ENCODE data around the gene PRR23A. TPM values are rescaled to one million over a fixed set of nuclear protein-coding genes. Genes with fewer than 3 reads are reported as not detected.
"Not testable (repeated sequence)": the region's sequence is repeated elsewhere in the genome, so short reads cannot be mapped to it uniquely, and the experiment has no call there.

Gene PRR23A
- total RNA-seq, 1 donor from 2014 or later = not detected

- Mint-ChIP-seq H3K4me3 (ENCODE audit: unreplicated experiment) (no peak overlapping the region), H3K36me3 (ENCODE audit: unreplicated experiment) (no peaks in the 10 kb centered on the region), H3K9me3 (ENCODE audit: unreplicated experiment) (no peaks in the 10 kb centered on the region), H3K27me3 (ENCODE audit: unreplicated experiment) (peaks cover 3% of the 10 kb centered on the region), H3K27ac (ENCODE audit: unreplicated experiment) (no peak overlapping the region), H3K4me1 (ENCODE audit: low read depth, unreplicated experiment) (no peaks in the 10 kb centered on the region)
- DNase-seq = no peak
- no peak for TF ChIP-seq CTCF (IDR thresholded peaks at IDR 0.05; ENCODE audit: partially characterized antibody, unreplicated experiment)
These were observed 31.4 kb upstream of the PRR23A start for GRCh38 chr3:139037478-139037877.

GRCh38 chr3:139032326-139033002 lies 26.4 kb upstream of the PRR23A start:
- H3K4me3 Mint-ChIP-seq (ENCODE audit: unreplicated experiment) = no peak overlapping the region
- no peaks in the 10 kb centered on the region for H3K36me3 Mint-ChIP-seq (ENCODE audit: unreplicated experiment)
- H3K4me1 Mint-ChIP-seq (ENCODE audit: low read depth, unreplicated experiment) = no peaks in the 10 kb centered on the region
- H3K27me3 Mint-ChIP-seq (ENCODE audit: unreplicated experiment) = peaks cover 3% of the 10 kb centered on the region
- H3K27ac Mint-ChIP-seq (ENCODE audit: unreplicated experiment) = no peak overlapping the region
- no peak for DNase-seq
- no peak for TF ChIP-seq CTCF (IDR thresholded peaks at IDR 0.05; ENCODE audit: partially characterized antibody, unreplicated experiment)
- no peaks in the 10 kb centered on the region for H3K9me3 Mint-ChIP-seq (ENCODE audit: unreplicated experiment)

GRCh38 chr3:139030576-139030975 lies 24.5 kb upstream of the PRR23A start:
- H3K4me3 Mint-ChIP-seq (ENCODE audit: unreplicated experiment); H3K9me3 Mint-ChIP-seq (ENCODE audit: unreplicated experiment); DNase-seq; H3K27ac Mint-ChIP-seq (ENCODE audit: unreplicated experiment); H3K27me3 Mint-ChIP-seq (ENCODE audit: unreplicated experiment); H3K4me1 Mint-ChIP-seq (ENCODE audit: low read depth, unreplicated experiment); H3K36me3 Mint-ChIP-seq (ENCODE audit: unreplicated experiment): not testable (repeated sequence)

- Mint-ChIP-seq H3K27ac (ENCODE audit: unreplicated experiment) (no peak overlapping the region), H3K27me3 (ENCODE audit: unreplicated experiment) (no peaks in the 10 kb centered on the region), H3K4me3 (ENCODE audit: unreplicated experiment) (no peak overlapping the region), H3K36me3 (ENCODE audit: unreplicated experiment) (no peaks in the 10 kb centered on the region), H3K4me1 (ENCODE audit: low read depth, unreplicated experiment) (no peaks in the 10 kb centered on the region), H3K9me3 (ENCODE audit: unreplicated experiment) (no peaks in the 10 kb centered on the region)
- DNase-seq = no peak
- TF ChIP-seq CTCF (IDR thresholded peaks at IDR 0.05; ENCODE audit: partially characterized antibody, unreplicated experiment) = no peak
These were observed 18.9 kb upstream of the PRR23A start for GRCh38 chr3:139024968-139025367.

- no peaks in the 10 kb centered on the region for H3K9me3 Mint-ChIP-seq (ENCODE audit: unreplicated experiment)
- no peak for DNase-seq
- no peak within 1 kb of the TSS for H3K4me3 Mint-ChIP-seq (ENCODE audit: unreplicated experiment)
- H3K4me1 Mint-ChIP-seq (ENCODE audit: low read depth, unreplicated experiment) = no peaks in the 10 kb centered on the region
- peaks cover 6% of the 10 kb centered on the region for H3K36me3 Mint-ChIP-seq (ENCODE audit: unreplicated experiment)
- no peaks in the 10 kb centered on the region for H3K27me3 Mint-ChIP-seq (ENCODE audit: unreplicated experiment)
- no peak within 1 kb of the TSS for H3K27ac Mint-ChIP-seq (ENCODE audit: unreplicated experiment)
- peak; percentile 44 for TF ChIP-seq CTCF (IDR thresholded peaks at IDR 0.05; ENCODE audit: partially characterized antibody, unreplicated experiment)
These were observed 14.8 kb upstream of the PRR23A start, which contains the start of gene PRR23B for GRCh38 chr3:139020868-139021234. Gene PRR23B, minus strand, starts transcription at chr3:139020926. Its CDS starts 265 bp downstream, at chr3:139020661.
